GM19324 (cell line): ENCODE results near the gene DOK7.
"Not testable (repeated sequence)": the region's sequence is repeated elsewhere in the genome, so short reads cannot be mapped to it uniquely, and the experiment has no call there.

ENCODE experiments used
- ATAC-seq: cut with Tn5 transposase; IDR thresholded peaks from one replicate; pipeline ENCODE4 v1.9.1; 2021; ENCODE audit warnings: mild to moderate bottlenecking, moderate library complexity; ENCODE audit not compliant: unreplicated experiment, low FRiP score

DOK7 gene

GRCh38 chr4:3499710-3500109 lies 36.6 kb downstream of the DOK7 start:
- ATAC-seq = no peak

GRCh38 chr4:3500111-3500510 lies 37.0 kb downstream of the DOK7 start:
- ATAC-seq = no peak

GRCh38 chr4:3500634-3501101 lies 37.6 kb downstream of the DOK7 start:
- no peak for ATAC-seq

GRCh38 chr4:3501126-3501824 lies 38.2 kb downstream of the DOK7 start:
- ATAC-seq = no peak

- ATAC-seq = no peak
Observed at GRCh38 chr4:3501825-3502425, 38.8 kb downstream of the DOK7 start.

GRCh38 chr4:3502941-3503936 lies 40.1 kb downstream of the DOK7 start:
- ATAC-seq = no peak

GRCh38 chr4:3505231-3505630 lies 42.1 kb downstream of the DOK7 start:
- ATAC-seq = no peak

GRCh38 chr4:3508542-3508941 lies 45.4 kb downstream of the DOK7 start:
- ATAC-seq = no peak

GRCh38 chr4:3510481-3510880 lies 47.4 kb downstream of the DOK7 start:
- ATAC-seq = no peak

GRCh38 chr4:3511187-3511586 lies 48.1 kb downstream of the DOK7 start:
- no peak for ATAC-seq

GRCh38 chr4:3511601-3512000 lies 48.5 kb downstream of the DOK7 start:
- not testable (repeated sequence) for ATAC-seq

- no peak for ATAC-seq
Observed at GRCh38 chr4:3512279-3512678, 49.2 kb downstream of the DOK7 start.

GRCh38 chr4:3512719-3513118 lies 49.6 kb downstream of the DOK7 start:
- ATAC-seq = no peak

- no peak for ATAC-seq
Observed at GRCh38 chr4:3513807-3514206, 50.7 kb downstream of the DOK7 start.

GRCh38 chr4:3514221-3514780 lies 51.2 kb downstream of the DOK7 start:
- no peak for ATAC-seq

- ATAC-seq = no peak
Observed at GRCh38 chr4:3514806-3515501, 51.8 kb downstream of the DOK7 start.

GRCh38 chr4:3515646-3516045 lies 52.5 kb downstream of the DOK7 start:
- no peak for ATAC-seq

GRCh38 chr4:3516061-3516835 lies 53.1 kb downstream of the DOK7 start:
- ATAC-seq = no peak
